Measurements from ENCODE around the gene AK5.

The AK5 gene

GRCh38 chr1:77245830-77246229 lies 36.0 kb upstream of the AK5 start:
- H3K4me3 ChIP-seq (replicated peaks; ENCODE audit: low read depth, low read length): no peak overlapping the region
- DNase-seq (ENCODE audit: low read depth): no peak
- TF ChIP-seq, protein P1, sequence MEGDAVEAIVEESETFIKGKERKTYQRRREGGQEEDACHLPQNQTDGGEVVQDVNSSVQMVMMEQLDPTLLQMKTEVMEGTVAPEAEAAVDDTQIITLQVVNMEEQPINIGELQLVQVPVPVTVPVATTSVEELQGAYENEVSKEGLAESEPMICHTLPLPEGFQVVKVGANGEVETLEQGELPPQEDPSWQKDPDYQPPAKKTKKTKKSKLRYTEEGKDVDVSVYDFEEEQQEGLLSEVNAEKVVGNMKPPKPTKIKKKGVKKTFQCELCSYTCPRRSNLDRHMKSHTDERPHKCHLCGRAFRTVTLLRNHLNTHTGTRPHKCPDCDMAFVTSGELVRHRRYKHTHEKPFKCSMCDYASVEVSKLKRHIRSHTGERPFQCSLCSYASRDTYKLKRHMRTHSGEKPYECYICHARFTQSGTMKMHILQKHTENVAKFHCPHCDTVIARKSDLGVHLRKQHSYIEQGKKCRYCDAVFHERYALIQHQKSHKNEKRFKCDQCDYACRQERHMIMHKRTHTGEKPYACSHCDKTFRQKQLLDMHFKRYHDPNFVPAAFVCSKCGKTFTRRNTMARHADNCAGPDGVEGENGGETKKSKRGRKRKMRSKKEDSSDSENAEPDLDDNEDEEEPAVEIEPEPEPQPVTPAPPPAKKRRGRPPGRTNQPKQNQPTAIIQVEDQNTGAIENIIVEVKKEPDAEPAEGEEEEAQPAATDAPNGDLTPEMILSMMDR (IDR thresholded peaks at IDR 0.05; ENCODE audit: low read length, missing control alignments): no peak

- TF ChIP-seq, protein P1 (IDR thresholded peaks at IDR 0.05; ENCODE audit: low read length, missing control alignments): no peak
- DNase-seq (ENCODE audit: low read depth): no peak
- no peak overlapping the region for H3K4me3 ChIP-seq (replicated peaks; ENCODE audit: low read depth, low read length)
Observed at GRCh38 chr1:77250126-77250525, 31.7 kb upstream of the AK5 start.

GRCh38 chr1:77253211-77253610 lies 28.6 kb upstream of the AK5 start:
- TF ChIP-seq, protein P1 (IDR thresholded peaks at IDR 0.05; ENCODE audit: low read length, missing control alignments): no peak
- H3K4me3 ChIP-seq (replicated peaks; ENCODE audit: low read depth, low read length): no peak overlapping the region
- DNase-seq (ENCODE audit: low read depth): no peak

GRCh38 chr1:77263708-77264107 lies 18.1 kb upstream of the AK5 start:
- H3K4me3 ChIP-seq (replicated peaks; ENCODE audit: low read depth, low read length): no peak overlapping the region
- no peak for DNase-seq (ENCODE audit: low read depth)
- TF ChIP-seq, protein P1 (IDR thresholded peaks at IDR 0.05; ENCODE audit: low read length, missing control alignments): no peak

- DNase-seq (ENCODE audit: low read depth): no peak
- TF ChIP-seq, protein P1 (IDR thresholded peaks at IDR 0.05; ENCODE audit: low read length, missing control alignments): no peak
- no peak overlapping the region for H3K4me3 ChIP-seq (replicated peaks; ENCODE audit: low read depth, low read length)
Observed at GRCh38 chr1:77265180-77265579, 16.6 kb upstream of the AK5 start.

- DNase-seq (ENCODE audit: low read depth): no peak
- TF ChIP-seq, protein P1 (IDR thresholded peaks at IDR 0.05; ENCODE audit: low read length, missing control alignments): no peak
- no peak overlapping the region for H3K4me3 ChIP-seq (replicated peaks; ENCODE audit: low read depth, low read length)
Observed at GRCh38 chr1:77267035-77267434, 14.8 kb upstream of the AK5 start.

GRCh38 chr1:77271852-77272580 lies 9.8 kb upstream of the AK5 start:
- H3K4me3 ChIP-seq (replicated peaks; ENCODE audit: low read depth, low read length): no peak overlapping the region
- TF ChIP-seq, protein P1 (IDR thresholded peaks at IDR 0.05; ENCODE audit: low read length, missing control alignments): no peak
- peak; percentile 66 for DNase-seq (ENCODE audit: low read depth)
